IMR-90 (cell line): ENCODE measurements around the gene FOXC2. TPM values are rescaled to one million over a fixed set of nuclear protein-coding genes. Genes with fewer than 3 reads are reported as not detected.

ENCODE experiments used
- ATAC-seq: fragments of 200-7000 bp; cut with Tn5 transposase; 2 replicates; pipeline ENCODE4 v1.9.1; 2020; ENCODE audit warnings: low read depth, mild to moderate bottlenecking, moderate library complexity
- BruUV-seq: library from RNA; stranded (reverse); fragments of 400-500 nt; replicated peaks from 2 replicates; lab custom pipeline; 2021; lab: Mats Ljungman, UMichigan
- CTCF ChIA-PET: fragments of 300-600 bp; formaldehyde crosslinking; extraction: SDS; loops from one replicate; lab custom pipeline; 2021; ENCODE audit warnings: antibody characterized with exemption; lab: Yijun Ruan, JAX
- POLR2A ChIA-PET: fragments of 300-600 bp; sonication (Branson Sonifier 250); formaldehyde crosslinking; loops from one replicate; lab custom pipeline; 2022; ENCODE audit warnings: antibody characterized with exemption; ENCODE audit not compliant: unreplicated experiment; lab: Charles Lee
- DNase-seq: peaks from one replicate; pipeline ENCODE4 v3.0.0; 2013
- H2AFZ ChIP-seq: replicated peaks from 2 replicates; pipeline ENCODE3; 2013; ENCODE audit warnings: low read length, mild to moderate bottlenecking; ENCODE audit not compliant: poor library complexity
- H2AK5ac ChIP-seq: 2 replicates; pipeline ENCODE4 v1.6.1; 2013; ENCODE audit warnings: low read depth, low read length, inconsistent platforms
- H2AK9ac ChIP-seq: replicated peaks from 2 replicates; pipeline ENCODE3; 2013; ENCODE audit warnings: mild to moderate bottlenecking, low read depth, low read length, moderate library complexity; ENCODE audit not compliant: poor library complexity
- H2BK120ac ChIP-seq: 2 replicates; pipeline ENCODE4 v1.6.1; 2013; ENCODE audit warnings: low read depth, low read length, inconsistent platforms
- H2BK15ac ChIP-seq: 3 replicates; pipeline ENCODE4 v1.6.1; 2013; ENCODE audit warnings: low read depth, low read length, inconsistent platforms
- H2BK20ac ChIP-seq: 2 replicates; pipeline ENCODE4 v1.6.1; 2013; ENCODE audit warnings: low read depth, mild to moderate bottlenecking, inconsistent platforms, low read length, moderate library complexity
- H2BK5ac ChIP-seq: 2 replicates; pipeline ENCODE4 v1.6.1; 2013; ENCODE audit warnings: mild to moderate bottlenecking, low read depth, low read length, inconsistent platforms; ENCODE audit not compliant: poor library complexity, severe bottlenecking
- H3K14ac ChIP-seq: replicated peaks from 2 replicates; pipeline ENCODE4 v1.6.1; 2013; ENCODE audit warnings: low read depth, low read length, inconsistent platforms
- H3K18ac ChIP-seq: 2 replicates; pipeline ENCODE4 v1.6.1; 2013; ENCODE audit warnings: low read depth, low read length, control low read depth
- H3K23ac ChIP-seq: 2 replicates; pipeline ENCODE4 v1.6.1; 2013; ENCODE audit warnings: low read depth, low read length, inconsistent platforms
- H3K27ac ChIP-seq: 2 replicates; pipeline ENCODE4 v1.5.1; 2013; ENCODE audit warnings: mild to moderate bottlenecking, control low read depth, low read length; ENCODE audit not compliant: insufficient read depth
- H3K27me3 ChIP-seq: 2 replicates; pipeline ENCODE4 v1.6.1; 2013; ENCODE audit warnings: low read length; ENCODE audit not compliant: control insufficient read depth, insufficient read depth
- H3K36me3 ChIP-seq: 2 replicates; pipeline ENCODE4 v1.6.1; 2013; ENCODE audit warnings: low read length, mixed read lengths; ENCODE audit not compliant: control insufficient read depth, insufficient read depth
- H3K4ac ChIP-seq: 2 replicates; pipeline ENCODE4 v1.6.1; 2013; ENCODE audit warnings: low read depth, low read length, inconsistent platforms
- H3K4me1 ChIP-seq: 2 replicates; pipeline ENCODE4 v1.6.1; 2013; ENCODE audit warnings: low read length, mixed read lengths; ENCODE audit not compliant: control insufficient read depth, insufficient read depth
- H3K4me2 ChIP-seq: 2 replicates; pipeline ENCODE4 v1.6.1; 2013; ENCODE audit warnings: low read depth, mild to moderate bottlenecking, control low read depth, low read length, moderate library complexity
- H3K4me3 ChIP-seq: 2 replicates; pipeline ENCODE4 v1.5.1; 2013; ENCODE audit warnings: low read depth, mild to moderate bottlenecking, control low read depth, low read length, moderate library complexity; ENCODE audit not compliant: insufficient read depth
- H3K56ac ChIP-seq: 2 replicates; pipeline ENCODE4 v1.6.1; 2013; ENCODE audit warnings: low read length, inconsistent platforms; ENCODE audit not compliant: insufficient read depth; ENCODE audit errors: extremely low read depth
- H3K79me1 ChIP-seq, 2 experiments: 2 replicates each; pipeline ENCODE4 v1.6.1; 2013; ENCODE audit warnings: low read length in 2 of 2, inconsistent platforms in 1 of 2, low read depth in 1 of 2
- H3K9ac ChIP-seq: 2 replicates; pipeline ENCODE4 v1.6.1; 2013; ENCODE audit warnings: low read depth, low read length, control low read depth
- H3K9me1 ChIP-seq: 2 replicates; pipeline ENCODE4 v1.6.1; 2013; ENCODE audit warnings: low read length, inconsistent platforms; ENCODE audit not compliant: insufficient read depth
- H3K9me3 ChIP-seq: 2 replicates; pipeline ENCODE4 v1.6.1; 2013; ENCODE audit warnings: low read length; ENCODE audit not compliant: control insufficient read depth, insufficient read depth
- H4K20me1 ChIP-seq: 2 replicates; pipeline ENCODE4 v1.6.1; 2013; ENCODE audit warnings: low read length, inconsistent platforms; ENCODE audit not compliant: insufficient read depth
- H4K5ac ChIP-seq: 2 replicates; pipeline ENCODE4 v1.6.1; 2013; ENCODE audit warnings: mild to moderate bottlenecking, low read depth, low read length, control low read depth
- H4K8ac ChIP-seq, 2 experiments: 2 replicates each; pipeline ENCODE4 v1.6.1; 2013; ENCODE audit warnings: low read depth in 2 of 2, low read length in 2 of 2, control low read depth in 1 of 2, inconsistent platforms in 1 of 2
- H4K91ac ChIP-seq: 2 replicates; pipeline ENCODE4 v1.6.1; 2013; ENCODE audit warnings: low read depth, low read length, inconsistent platforms; ENCODE audit not compliant: insufficient read depth
- CHD1 ChIP-seq: IDR thresholded peaks from 2 replicates; pipeline ENCODE4 v1.6.1; 2012; ENCODE audit warnings: low read depth, low read length, improper control_type of control experiment
- CTCF ChIP-seq: conservative IDR thresholded peaks from 2 replicates; pipeline ENCODE4 v1.5.1; 2012; ENCODE audit warnings: mild to moderate bottlenecking, low read depth, low read length, improper control_type of control experiment
- POLR2A ChIP-seq: IDR thresholded peaks from 2 replicates; pipeline ENCODE4 v1.6.1; 2012; ENCODE audit warnings: mild to moderate bottlenecking, low read depth, low read length
- WGBS, 2 experiments: methylation state at CpG; one replicate each; pipeline versions ENCODE4 v1.1.5 to v1.1.7; 2013; ENCODE audit warnings: missing lambda C conversion rate in 2 of 2; ENCODE audit not compliant: insufficient read length in 1 of 2; ENCODE audit errors: extremely low coverage in 2 of 2; 5-methylcytosine and 5-hydroxymethylcytosine counted together
- dilution Hi-C: fragments of 300-500 bp; cut with HindIII; formaldehyde crosslinking; loops from one replicate; pipeline ENCODE4 v1.14.3; 2018; ENCODE audit warnings: low sequenced_read_pairs; ENCODE audit not compliant: unreplicated experiment
- in situ Hi-C: fragments of 300-500 bp; cut with MboI; formaldehyde crosslinking; loops from 3 replicates; pipeline ENCODE4 v1.14.3; 2019; ENCODE audit warnings: low sequenced_read_pairs, inconsistent platforms, mixed read lengths
- intact Hi-C: fragments of 100-400 bp; cut with micrococcal nuclease; formaldehyde crosslinking; loops from 2 replicates; pipeline ENCODE4 v1.10.0; 2022
- polyA plus RNA-seq, 3 experiments: library from polyadenylated mRNA; depleted of rRNA; stranded (reverse); fragments of >200 nt; gene quantifications; 2 replicates each; pipeline ENCODE4 v1.2.3, GENCODE V29; 2012; ENCODE audit warnings: low replicate concordance in 1 of 3
- total RNA-seq: library from RNA; depleted of rRNA; stranded (reverse); fragments of >200 nt; gene quantifications from 2 replicates; pipeline ENCODE4 v1.2.3, GENCODE V29; 2012

The FOXC2 gene
- total and polyA plus RNA-seq, 2 of the 4 experiments (the other 2 are of a cell fraction): 0.90 to 6.4 TPM

- WGBS, 2 experiments: 30% methylated on average over 3 of the region's 4 CpGs; no CpG with 5 or more reads in 1 of the 2 experiments
- H2BK20ac ChIP-seq: peak overlapping the region; percentile 78
- no peak for ATAC-seq
- H4K20me1 ChIP-seq: peaks cover 7% of the 10 kb centered on the region; the same call in 1 of the 2 replicates
- peak overlapping the region; percentile 97 for H2BK120ac ChIP-seq
- peaks cover 24% of the 10 kb centered on the region for H3K9me1 ChIP-seq
- peak overlapping the region; percentile 81 for H4K5ac ChIP-seq
- H2AFZ ChIP-seq: no peak overlapping the region
- intact Hi-C loops: loop anchor here (2.0 kb wide), 1 partner anchor 83 kb away; no protein-coding TSS in a partner anchor
- H2AK9ac ChIP-seq: peak overlapping the region; percentile 59
- peak; percentile 55 for DNase-seq
- ChIA-PET POLR2A (interaction anchor here (0.6 kb wide), 1 partner anchor 293 kb away, joined by 3 read pairs; no protein-coding TSS in a partner anchor), CTCF (interaction anchor here (0.6 to 1.1 kb wide), 3 partner anchors 28 to 481 kb away, joined by 3 to 4 read pairs (median 3); no protein-coding TSS in a partner anchor)
- in situ Hi-C loops: loop anchor here (10.0 kb wide), 1 partner anchor 173 kb away; no protein-coding TSS in a partner anchor
- peak overlapping the region; percentile 85 for H3K18ac ChIP-seq
- no peaks in the 10 kb centered on the region for H3K27me3 ChIP-seq
- peaks cover 29% of the 10 kb centered on the region for H3K4me1 ChIP-seq
- peak overlapping the region; percentile 61; the same call in 1 of the 3 replicates for H2BK15ac ChIP-seq
- H3K14ac ChIP-seq: peak overlapping the region; percentile 92
- peak overlapping the region; percentile 91 for H3K4ac ChIP-seq
- TF ChIP-seq CTCF (no peak), CHD1 (peak; percentile 87; the same call in 1 of the 2 replicates), POLR2A (peak; percentile 63)
- H3K23ac ChIP-seq: peak overlapping the region; percentile 88
- BruUV-seq: no TSS peak
- H2AK5ac ChIP-seq: peak overlapping the region; percentile 18; the same call in 1 of the 2 replicates
- H3K56ac ChIP-seq: peak overlapping the region; percentile 67; the same call in 1 of the 2 replicates
- H3K9ac ChIP-seq: peak overlapping the region; percentile 95
- peak overlapping the region; percentile 79 for H4K91ac ChIP-seq
- peaks cover 3% of the 10 kb centered on the region; the same call in 1 of the 2 replicates for H3K36me3 ChIP-seq
- H3K9me3 ChIP-seq: no peaks in the 10 kb centered on the region
- dilution Hi-C loops: no loop called here
- H3K4me2 ChIP-seq: peak overlapping the region; percentile 94
- H2BK5ac ChIP-seq: peak overlapping the region; percentile 100
- peaks cover 19 to 31% of the 10 kb centered on the region in 2 experiments for H3K79me1 ChIP-seq
- peak overlapping the region; percentile 71 for H3K27ac ChIP-seq
- peak overlapping the region; percentile 3 to 88 for H4K8ac ChIP-seq
- H3K4me3 ChIP-seq: peak overlapping the region; percentile 71
Observed at GRCh38 chr16:86581458-86581857, 14.8 kb downstream of the FOXC2 start.
